Retina (tissue), 1 donor: Measurements from ENCODE around the gene KRTAP5-11.
"Not testable (repeated sequence)": the region's sequence is repeated elsewhere in the genome, so short reads cannot be mapped to it uniquely, and the experiment has no call there.

ENCODE experiments used
- DNase-seq: peaks from one replicate; pipeline ENCODE4 v3.0.0-alpha.2; 2016

KRTAP5-11 gene

GRCh38 chr11:71580057-71581003, 2.3 kb downstream of the KRTAP5-11 start:
- peak; percentile 44 for DNase-seq

GRCh38 chr11:71579513-71579912, 3.2 kb downstream of the KRTAP5-11 start:
- not testable (repeated sequence) for DNase-seq

GRCh38 chr11:71577469-71578004, 5.1 kb downstream of the KRTAP5-11 start:
- DNase-seq = no peak

- DNase-seq = not testable (repeated sequence)
Measured at GRCh38 chr11:71576688-71577465, 5.8 kb downstream of the KRTAP5-11 start.

GRCh38 chr11:71575723-71576424, 6.8 kb downstream of the KRTAP5-11 start:
- DNase-seq = no peak

- DNase-seq = no peak
Measured at GRCh38 chr11:71574418-71574817, 8.3 kb downstream of the KRTAP5-11 start.

- no peak for DNase-seq
Measured at GRCh38 chr11:71572811-71573210, 9.9 kb downstream of the KRTAP5-11 start.

GRCh38 chr11:71571101-71571850, 11.4 kb downstream of the KRTAP5-11 start:
- DNase-seq = not testable (repeated sequence)

- no peak for DNase-seq
Measured at GRCh38 chr11:71568704-71569349, 13.8 kb downstream of the KRTAP5-11 start.

GRCh38 chr11:71567633-71568032, 15.0 kb downstream of the KRTAP5-11 start:
- not testable (repeated sequence) for DNase-seq

GRCh38 chr11:71566626-71567599, 15.8 kb downstream of the KRTAP5-11 start:
- DNase-seq = not testable (repeated sequence)

- DNase-seq = no peak
Measured at GRCh38 chr11:71566081-71566620, 16.5 kb downstream of the KRTAP5-11 start.

- DNase-seq = no peak
Measured at GRCh38 chr11:71565263-71565662, 17.4 kb downstream of the KRTAP5-11 start, which contains the start of gene KRTAP5-10. Gene KRTAP5-10 (plus strand): TSS chr11:71565563. CDS start chr11:71565588, 25 bp downstream.

- DNase-seq = no peak
Measured at GRCh38 chr11:71564430-71564829, 18.2 kb downstream of the KRTAP5-11 start.

- DNase-seq = no peak
Measured at GRCh38 chr11:71563406-71563805, 19.3 kb downstream of the KRTAP5-11 start.

GRCh38 chr11:71562120-71562519, 20.6 kb downstream of the KRTAP5-11 start:
- DNase-seq = no peak

GRCh38 chr11:71558996-71559395, 23.7 kb downstream of the KRTAP5-11 start:
- DNase-seq = no peak

GRCh38 chr11:71557257-71557656, 25.4 kb downstream of the KRTAP5-11 start:
- DNase-seq = no peak

- no peak for DNase-seq
Measured at GRCh38 chr11:71556018-71556417, 26.7 kb downstream of the KRTAP5-11 start.

- DNase-seq = no peak
Measured at GRCh38 chr11:71555508-71555907, 27.2 kb downstream of the KRTAP5-11 start.
